HG02938 (cell line): ENCODE data around the gene NUP98.
"Not testable (repeated sequence)": the region's sequence is repeated elsewhere in the genome, so short reads cannot be mapped to it uniquely, and the experiment has no call there.

Experiments
- ATAC-seq: cut with Tn5 transposase; IDR thresholded peaks from one replicate; pipeline ENCODE4 v1.9.1; 2021; ENCODE audit warnings: mild to moderate bottlenecking, moderate library complexity; ENCODE audit not compliant: unreplicated experiment

The NUP98 gene

DNA sequence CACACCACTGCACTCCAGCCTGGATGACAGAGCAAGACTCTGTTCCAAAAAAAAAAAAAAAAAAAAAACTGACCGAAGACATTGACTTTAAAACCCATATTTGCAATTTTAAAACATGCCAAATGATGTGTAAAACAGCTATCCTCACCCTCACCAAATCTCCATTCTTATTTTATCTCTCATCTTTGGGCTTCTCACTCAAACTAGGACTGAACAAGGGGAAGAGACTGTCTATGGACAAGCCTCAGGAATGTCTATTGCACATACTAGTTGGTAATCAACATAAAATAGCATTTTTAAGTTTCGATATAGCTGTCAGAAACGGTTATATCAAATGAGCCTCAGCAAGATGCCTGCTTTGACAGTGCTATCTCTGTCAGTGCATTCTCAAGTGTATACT, 118.3 kb downstream of the NUP98 start:
- no peak for ATAC-seq

DNA sequence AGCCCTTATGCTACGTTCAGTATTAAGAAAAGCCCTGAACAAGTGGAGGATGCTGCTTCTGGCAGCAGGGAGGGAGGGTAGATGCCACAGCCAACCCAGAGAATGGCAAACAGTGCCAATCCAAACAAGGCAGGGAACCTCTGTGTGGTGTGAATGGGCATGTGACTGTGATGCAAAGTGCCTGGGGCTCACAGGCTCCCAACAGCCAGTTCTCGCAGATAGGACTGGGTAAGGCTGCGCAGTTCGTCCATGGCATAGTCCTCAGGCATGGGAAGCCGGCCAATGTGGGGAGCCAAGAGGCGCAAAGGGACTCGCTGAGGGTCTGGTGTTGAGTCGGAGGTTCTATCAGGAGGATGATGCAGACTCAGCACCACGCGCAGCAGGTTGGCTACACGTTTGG, 121.4 kb downstream of the NUP98 start:
- no peak for ATAC-seq

DNA sequence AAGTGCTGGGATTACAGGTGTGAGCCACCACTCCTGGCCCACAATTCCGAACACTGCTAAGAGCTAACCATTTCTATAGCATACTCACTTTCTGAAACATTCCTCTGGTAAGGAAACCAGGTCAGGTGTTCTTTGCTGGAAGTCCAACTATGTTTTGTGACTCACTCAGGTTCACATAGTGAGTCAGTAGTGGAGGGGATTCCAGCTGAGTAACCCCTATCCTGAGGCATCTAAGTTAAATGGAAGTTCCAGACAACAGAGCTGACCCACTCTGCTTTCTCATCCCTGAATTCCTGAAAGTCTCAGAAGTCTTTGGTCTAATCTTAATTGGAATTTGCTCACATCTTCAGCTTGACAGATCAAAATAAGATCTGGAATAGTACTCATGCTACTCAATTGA, 123.2 kb downstream of the NUP98 start:
- ATAC-seq: no peak

DNA sequence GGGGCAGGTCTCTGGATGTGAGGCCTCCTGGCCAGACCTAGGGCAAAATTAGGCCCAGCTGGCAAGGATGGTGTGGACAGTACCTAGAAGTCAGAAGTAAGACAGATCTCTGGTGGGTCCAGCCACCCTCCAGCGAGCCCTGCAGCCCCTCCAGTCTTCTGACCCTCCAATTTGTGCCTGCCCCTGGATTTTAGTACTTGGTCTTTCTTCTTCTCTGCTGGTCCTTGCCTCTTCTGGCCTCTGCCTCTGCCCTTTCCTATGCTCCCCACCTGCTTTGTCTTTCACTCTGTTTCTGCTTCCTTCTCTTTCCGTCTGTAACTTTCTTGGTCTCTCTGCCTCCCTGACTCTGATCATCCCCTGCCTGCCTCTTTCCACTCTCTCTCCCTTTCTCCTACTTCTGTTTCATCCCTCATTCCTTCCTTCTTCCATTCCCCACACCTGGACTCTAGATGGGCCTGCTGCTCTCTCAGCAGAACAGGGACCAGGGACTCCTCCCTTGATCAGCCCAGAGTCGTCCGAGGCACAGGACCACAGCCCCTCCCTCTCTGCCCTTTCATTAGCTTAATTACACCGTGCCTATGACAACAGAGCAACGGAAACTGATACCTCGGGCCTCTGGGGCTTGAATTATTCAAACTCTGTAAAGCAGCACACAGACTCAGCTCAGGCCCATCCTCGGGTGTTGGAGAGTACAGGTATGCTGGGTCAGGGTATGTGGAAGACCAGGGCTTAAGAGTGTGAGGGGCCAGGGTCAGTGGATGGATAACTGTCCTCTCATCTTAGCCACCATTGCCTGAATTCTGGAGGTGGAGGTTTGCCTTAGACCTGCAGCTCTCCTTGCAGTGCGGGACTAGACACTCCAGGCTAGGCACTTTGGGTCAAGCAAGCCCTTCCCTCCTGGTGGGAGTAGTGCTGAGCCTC, 125.8 kb downstream of the NUP98 start, which contains the start of gene CHRNA10:
CHRNA10 (minus strand) TSS at position 51 of the 921 bp plus-strand sequence. CDS start 72 bp downstream, outside the sequence.
- no peak for ATAC-seq

DNA sequence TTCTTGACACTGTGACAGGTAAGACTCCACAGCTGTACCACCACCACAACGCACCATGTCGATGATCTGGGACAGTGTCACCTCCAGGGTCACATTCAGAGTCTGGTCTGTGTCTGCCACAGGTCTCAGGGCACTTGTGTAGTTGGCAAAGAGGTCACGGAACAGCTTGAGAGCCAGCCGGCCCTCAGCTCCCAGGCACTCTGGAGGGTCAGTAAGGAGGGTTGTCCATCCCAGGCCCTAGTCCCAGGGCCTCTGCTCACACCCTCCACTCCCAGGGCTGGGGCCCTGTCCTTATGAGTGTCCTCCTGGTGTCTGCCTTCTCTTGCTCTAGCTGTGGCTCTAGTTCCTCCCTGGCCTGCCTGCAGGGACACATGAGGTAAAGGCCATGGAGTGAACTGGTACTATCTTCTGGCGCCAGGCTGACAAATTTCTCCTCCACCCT, 127.6 kb downstream of the NUP98 start:
- ATAC-seq: no peak

DNA sequence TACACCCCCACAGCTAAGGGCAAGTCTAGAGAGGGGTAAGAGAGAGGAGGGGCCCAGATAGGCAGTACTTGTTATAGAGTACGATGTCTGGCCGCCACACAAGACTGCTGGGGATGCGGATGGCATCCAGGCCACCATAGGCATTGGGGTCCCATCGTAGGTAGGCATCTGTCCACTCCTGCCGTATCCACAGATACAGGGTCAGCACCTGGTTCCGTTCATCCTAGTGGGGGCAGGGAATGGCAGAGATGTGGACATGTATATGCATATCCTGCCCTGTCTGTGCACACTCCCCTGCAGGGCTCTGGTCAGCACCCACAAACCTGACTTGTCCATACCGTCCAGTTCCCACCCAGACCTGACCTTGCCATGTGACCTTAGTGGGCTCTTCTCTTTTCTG, 128.2 kb downstream of the NUP98 start:
- no peak for ATAC-seq

DNA sequence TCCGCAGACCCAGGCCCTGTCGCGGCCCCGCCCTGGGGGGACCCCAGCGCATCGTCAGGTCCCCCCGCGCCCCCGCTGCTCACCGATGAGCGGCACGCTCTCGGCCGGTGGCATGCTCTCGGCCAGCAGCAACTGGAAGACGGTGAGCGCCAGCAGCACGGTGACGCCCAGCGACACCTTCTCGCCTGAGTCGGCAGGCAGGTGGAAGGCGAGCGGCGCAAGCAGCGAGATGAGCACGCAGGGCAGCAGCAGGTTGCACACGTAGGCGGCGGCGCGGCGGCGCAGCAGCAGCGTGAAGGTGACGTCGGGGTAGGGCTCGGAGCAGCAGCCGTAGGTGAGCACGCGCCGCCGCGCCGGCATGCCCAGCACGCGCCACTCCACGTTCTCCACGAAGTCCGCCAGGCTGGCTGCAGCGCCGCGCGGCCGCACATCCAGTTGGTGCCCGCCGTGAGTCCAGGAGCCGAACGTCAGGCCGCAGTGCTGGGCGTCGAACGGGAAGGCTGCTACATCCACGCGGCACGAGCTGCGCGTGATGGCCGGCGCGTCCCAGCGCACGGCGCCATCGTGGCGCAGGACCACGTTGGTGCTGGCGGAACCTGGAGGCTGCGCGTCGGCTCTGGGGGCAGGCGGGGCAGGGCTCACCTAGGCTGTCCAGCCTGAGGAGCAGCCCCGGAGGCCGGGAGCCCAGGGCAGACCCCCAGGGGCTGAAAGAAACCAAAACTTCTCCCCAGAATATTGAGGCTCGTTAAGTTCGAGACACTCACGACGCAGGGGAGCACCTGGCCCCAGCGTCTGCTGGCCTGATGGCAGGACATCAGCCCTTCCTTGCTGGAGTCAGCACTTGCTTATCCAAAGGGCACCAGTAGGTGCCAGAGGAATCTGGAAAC, 130.0 kb downstream of the NUP98 start:
- no peak for ATAC-seq

DNA sequence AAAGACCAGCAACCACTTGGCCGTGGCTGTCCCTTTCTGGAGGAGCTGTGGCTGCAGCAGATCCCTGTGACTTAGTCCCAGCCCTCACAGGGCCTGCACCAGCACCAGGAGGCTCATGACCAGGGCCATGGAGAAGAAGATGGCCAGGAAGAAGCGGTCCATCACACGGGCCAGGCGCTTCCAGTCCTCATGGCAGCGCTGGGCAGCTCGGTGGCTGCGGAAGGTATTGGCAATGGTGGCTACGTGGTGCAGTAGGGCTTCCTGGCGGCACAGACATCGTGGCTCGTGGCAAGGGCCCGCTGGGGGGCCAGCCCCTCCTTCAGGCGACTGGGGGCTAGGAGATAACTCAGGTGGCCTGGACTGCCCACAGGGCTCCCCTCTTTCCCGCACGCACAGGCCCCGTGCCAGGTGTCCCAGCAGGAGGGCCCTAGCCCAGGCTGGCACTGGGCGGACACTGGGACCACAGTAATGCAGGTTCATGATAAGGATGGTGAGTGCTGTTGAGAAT, 131.3 kb downstream of the NUP98 start:
- no peak for ATAC-seq

DNA sequence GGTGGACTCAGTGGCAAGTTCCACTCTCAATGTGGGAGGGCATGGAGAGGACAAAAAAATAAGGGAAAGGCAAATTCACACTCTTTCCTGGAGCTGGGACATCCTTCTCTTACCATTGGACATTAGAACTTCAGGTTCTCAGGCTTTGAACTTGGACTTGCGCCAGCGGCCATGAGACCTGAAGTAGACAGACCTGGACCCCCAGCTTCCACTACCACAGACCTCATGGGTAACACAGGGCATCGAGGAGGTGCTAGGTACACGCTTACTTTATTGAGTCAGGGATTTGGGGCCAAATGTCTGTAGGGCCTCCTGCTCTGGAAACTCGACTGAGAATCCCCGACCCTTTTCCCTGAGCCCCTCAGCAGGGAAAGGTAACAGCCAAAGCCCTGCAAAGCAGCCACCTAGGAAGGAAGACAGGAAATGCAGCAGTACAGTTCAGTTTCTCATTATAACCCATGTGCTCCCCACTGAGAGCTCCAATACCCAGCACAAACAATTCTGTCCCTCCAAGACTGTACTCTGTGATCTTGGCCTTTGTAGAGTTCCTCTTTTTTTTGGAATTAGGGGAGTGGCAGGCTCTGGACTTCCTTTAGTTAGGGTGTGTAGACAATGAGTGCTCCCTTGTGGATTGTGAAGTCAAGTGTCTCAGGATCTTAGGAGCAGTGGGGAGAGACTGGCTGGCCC, 131.9 kb downstream of the NUP98 start:
- ATAC-seq: no peak

DNA sequence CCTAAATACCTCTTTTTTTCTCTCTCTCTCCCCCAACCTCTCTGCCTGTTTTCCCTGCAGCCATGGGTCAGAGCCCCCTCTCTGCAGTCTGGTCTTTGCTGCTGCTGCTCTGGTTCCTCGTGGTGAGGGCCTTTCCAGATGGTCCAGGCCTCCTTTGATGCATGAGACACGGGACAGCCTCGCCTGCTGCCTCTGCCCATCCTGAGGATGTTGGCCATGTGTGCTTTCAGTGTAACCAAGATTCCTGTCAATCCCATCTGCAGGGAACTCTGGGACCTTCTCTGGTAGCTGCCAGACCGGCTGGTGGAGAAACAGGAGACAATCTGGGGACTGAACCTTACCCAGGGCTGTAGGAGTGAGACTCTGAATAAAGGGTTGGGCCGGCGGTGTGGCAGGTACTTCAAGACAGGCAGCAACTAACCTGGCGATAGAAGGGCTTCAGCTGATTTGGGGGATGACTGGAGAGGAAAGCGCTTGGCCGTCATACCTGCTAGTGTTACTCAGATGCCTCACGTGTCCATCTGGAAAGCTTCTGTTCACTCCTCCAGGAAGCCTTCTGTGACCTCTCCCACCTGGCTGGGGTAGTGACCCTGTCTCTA, 133.2 kb downstream of the NUP98 start:
- ATAC-seq: no peak

DNA sequence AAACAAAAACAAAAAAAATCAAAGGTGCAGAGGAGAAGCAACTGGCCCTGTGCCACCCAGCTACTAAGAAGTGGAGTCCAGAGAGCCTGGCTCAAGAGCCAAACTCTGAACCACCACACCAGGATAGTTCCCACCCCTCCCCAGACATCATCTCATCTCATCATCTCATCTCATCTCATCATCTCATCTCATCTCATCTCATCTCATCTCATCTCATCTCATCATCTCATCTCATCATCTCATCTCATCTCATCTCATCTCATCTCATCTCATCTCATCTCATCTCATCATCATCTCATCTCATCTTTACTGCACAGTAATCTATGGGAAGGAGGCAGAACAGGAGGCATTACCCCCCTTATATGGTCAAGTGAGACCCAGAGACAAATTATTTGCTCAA, 134.5 kb downstream of the NUP98 start:
- ATAC-seq: no peak

DNA sequence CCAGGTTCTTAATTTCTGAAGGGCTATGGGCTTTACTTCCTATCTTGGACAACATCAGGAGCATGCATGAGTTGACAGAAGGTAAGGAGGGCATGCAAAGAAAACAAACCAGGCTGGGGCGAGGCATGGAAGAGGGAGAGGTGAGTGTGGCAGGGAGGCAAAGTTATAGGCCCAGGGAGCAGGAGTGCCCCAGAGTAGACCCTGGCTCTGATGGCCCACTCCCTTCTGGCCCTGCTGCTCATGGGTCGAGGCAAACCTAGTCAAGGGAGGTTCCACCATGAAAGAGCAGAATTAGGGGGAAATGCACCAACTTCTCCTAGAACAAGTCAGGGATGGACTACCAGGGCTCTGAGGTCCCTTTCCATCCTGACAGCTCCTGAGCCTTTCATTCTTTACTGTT, 136.4 kb downstream of the NUP98 start:
- ATAC-seq: no peak

DNA sequence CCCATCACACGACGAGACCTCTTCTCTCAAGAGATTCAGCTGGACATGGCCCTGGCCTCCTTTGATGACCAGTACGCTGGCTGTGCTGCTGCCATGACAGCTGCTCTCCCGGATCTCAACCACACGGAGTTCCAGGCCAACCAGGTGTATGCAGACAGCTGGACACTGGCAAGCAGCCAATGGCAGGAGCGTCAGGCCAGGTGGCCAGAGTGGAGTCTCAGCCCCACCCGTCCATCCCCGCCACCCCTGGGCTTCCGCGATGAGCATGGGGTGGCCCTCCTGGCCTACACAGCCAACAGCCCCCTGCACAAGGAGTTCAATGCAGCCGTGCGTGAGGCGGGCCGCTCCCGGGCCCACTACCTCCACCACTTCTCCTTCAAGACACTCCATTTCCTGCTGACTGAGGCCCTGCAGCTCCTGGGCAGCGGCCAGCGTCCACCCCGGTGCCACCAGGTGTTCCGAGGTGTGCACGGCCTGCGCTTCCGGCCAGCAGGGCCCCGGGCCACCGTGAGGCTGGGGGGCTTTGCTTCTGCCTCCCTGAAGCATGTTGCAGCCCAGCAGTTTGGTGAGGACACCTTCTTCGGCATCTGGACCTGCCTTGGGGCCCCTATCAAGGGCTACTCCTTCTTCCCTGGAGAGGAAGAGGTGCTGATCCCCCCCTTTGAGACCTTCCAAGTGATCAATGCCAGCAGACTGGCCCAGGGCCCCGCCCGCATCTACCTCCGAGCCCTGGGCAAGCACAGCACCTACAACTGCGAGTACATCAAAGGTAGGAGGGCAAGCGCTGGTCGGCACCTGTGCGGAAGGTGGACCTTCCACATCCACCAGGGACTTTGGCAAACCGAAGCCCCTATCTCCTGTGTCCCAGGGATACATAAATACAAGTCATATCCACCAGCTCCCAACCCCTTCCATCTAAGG, 137.5 kb downstream of the NUP98 start:
- no peak for ATAC-seq

DNA sequence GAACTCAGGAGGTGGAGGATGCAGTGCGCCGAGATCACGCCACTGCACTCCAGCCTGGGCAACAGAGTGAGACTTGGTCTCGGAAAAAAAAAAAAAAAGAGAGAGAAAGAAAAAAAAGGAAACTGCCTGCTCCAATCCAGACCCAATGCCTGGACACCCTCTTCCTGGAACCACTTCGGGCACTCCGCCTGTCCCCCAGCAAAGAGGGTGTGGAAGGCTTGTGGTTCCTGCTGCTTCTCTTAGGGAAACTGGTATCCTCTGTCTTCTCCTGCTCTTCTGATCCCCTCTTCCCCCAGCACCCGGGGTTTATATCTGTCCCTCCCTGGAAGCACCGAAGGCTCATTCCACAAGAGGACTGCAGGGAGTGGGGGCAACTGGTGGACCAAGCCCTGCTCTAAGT, 139.1 kb downstream of the NUP98 start:
- ATAC-seq: no peak

DNA sequence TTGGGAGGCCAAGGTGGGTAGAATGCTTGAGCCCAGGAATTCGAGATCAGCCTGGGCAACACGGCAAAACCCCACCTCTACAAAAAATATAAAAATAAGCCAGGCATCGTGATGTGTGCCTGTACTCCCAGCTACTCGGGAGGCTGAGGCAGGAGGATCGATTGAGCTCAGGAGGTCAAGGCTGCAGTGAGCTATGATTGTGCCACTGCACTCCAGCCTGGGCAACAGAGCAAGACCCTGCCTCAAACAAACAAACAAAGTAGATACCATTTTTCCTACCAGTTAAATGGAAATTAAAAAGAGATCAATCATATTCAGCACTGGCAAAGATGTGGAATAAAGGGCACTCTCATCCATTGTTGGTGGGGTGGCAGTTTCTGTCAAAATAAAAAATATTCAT, 140.0 kb downstream of the NUP98 start:
- not testable (repeated sequence) for ATAC-seq

DNA sequence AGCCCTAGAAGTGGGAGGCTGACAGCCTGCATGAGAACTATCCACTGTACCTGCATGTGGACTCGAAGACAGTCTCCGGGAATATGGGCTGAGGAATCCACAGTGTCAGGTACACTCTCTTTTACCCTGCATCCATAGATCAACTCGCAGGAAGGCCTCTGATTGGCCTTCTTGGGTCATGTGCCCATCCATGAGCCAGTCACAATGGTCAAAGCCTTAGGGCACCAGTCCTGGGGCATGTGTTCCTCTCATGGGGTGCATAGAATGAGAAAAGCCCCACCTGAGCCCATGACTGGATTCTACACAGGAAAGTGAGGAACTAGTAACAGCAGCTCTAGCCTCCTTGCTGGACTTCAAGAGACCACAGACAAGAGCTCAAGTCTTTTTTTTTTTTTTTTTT, 141.8 kb downstream of the NUP98 start:
- no peak for ATAC-seq

DNA sequence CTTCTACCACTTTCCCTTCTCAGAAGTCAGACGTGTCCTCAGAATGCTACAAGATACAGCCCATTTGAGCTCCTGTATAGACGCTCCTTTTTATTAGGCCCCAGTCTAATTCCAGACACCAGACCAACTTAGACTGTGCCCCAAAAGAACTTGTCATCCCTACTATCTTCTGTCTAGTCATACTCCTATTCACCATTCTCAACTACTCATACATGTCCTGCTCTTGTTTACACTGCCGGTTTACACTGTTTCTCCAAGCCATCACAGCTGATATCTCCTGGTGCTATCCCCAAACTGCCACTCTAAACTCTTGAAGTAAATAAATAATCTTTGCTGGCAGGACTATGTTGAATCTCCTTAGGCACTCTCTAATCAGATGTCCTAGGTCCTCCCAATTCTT, 144.8 kb downstream of the NUP98 start:
- ATAC-seq: not testable (repeated sequence)

DNA sequence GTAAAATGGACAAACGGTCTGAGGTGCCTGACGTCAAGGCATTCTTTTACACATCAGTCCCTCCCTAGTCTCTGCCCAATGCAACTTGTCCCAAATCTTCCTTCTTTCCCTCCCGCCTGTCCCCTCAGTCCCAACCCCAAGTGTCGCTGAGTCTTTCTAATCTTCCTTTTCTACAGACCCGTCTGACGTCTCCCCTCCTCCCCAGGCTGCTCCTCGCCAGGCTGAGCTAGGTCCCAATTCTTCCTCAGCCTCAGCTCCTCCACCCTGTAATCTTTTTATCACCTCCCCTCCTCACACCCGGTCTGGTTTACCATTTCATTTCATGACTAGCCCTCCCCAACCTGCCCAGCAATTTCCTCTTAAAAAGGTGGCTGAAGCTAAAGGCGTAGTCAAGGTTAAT, 148.0 kb downstream of the NUP98 start:
- not testable (repeated sequence) for ATAC-seq

DNA sequence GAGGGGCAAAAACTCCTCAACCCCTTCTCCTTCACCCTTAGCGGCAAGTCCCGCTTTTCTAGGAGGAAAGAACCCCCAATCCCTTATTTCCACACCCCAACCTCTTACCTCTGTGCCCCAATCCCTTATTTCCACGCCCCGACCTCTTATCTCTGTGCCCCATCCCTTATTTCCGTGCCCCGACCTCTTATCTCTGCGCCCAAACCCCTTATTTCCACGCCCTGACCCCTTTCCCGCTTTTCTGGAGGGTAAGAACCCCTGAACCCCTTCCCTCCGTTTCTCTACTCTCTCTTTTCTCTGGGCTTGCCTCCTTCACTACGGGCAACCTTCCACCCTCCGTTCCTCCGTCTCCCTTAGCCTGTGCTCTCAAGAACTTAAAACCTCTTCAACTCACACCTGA, 148.5 kb downstream of the NUP98 start:
- not testable (repeated sequence) for ATAC-seq
